ENCODE measurements around the gene PDLIM1. TPM values are rescaled to one million over a fixed set of nuclear protein-coding genes. Genes with fewer than 3 reads are reported as not detected.
A peak's percentile ranks its signal among the peaks of the same experiment; 100 is the strongest.

The PDLIM1 gene
- total and polyA plus RNA-seq, 9 of the 15 experiments (the other 6 are each of a cell fraction or from before 2014, with no cell fraction given) = 19.8 to 164 (median 39.1) TPM

GRCh38 chr10:95278061-95278988, 12.5 kb downstream of the PDLIM1 start:
- ATAC-seq (peak; percentile 28; the same call in 2 of the 3 replicates), DNase-seq (ENCODE audit: extremely low read depth in 1 of 4, low spot score in 3 of 4) (peak in 1 of 4 experiments; percentile 37), FAIRE-seq (peak; percentile 66)
- Histone ChIP-seq H3K27me3 (ENCODE audit: control insufficient read depth in 2 of 2, insufficient read depth in 2 of 2, low read length in 2 of 2) (no peaks in the 10 kb centered on the region), H3K9me3 (replicated peaks; ENCODE audit: control insufficient read depth, insufficient read depth, low read depth, low read length) (no peaks in the 10 kb centered on the region; the same call in 1 of the 2 replicates), H3K4me2 (ENCODE audit: insufficient read depth, low read length) (no peak overlapping the region), H3K9ac (ENCODE audit: insufficient read depth in 1 of 2, low read depth in 2 of 2, low read length in 2 of 2) (peak overlapping the region in 1 of 2 experiments; percentile 76; a peak in 2 of 4 replicates), H3K79me2 (ENCODE audit: control insufficient read depth, insufficient read depth, low read length) (peaks cover 94% of the 10 kb centered on the region), H3K27ac (ENCODE audit: extremely low read depth, low read depth, low read length) (no peak overlapping the region; the same call in 2 of the 3 replicates), H4K20me1 (replicated peaks; ENCODE audit: control insufficient read depth, insufficient read depth, low read length) (peaks cover 15% of the 10 kb centered on the region), H3K9me1 (ENCODE audit: control insufficient read depth, insufficient read depth, low read length) (peaks cover 4% of the 10 kb centered on the region), H2AFZ (ENCODE audit: low read depth, low read length) (no peak overlapping the region), H3K4me1 (replicated peaks in 1 of 2; ENCODE audit: control insufficient read depth in 2 of 2, insufficient read depth in 2 of 2, low read length in 2 of 2) (peaks cover 18 to 36% of the 10 kb centered on the region in 2 experiments), H3K4me3 (no peak overlapping the region), H3K36me3 (ENCODE audit: control insufficient read depth, insufficient read depth, low read length) (no peaks in the 10 kb centered on the region)
- ChIA-PET POLR2A (interaction anchor here (0.7 to 1.8 kb wide), 4 partner anchors 10 to 32 kb away, joined by 3 to 5 read pairs (median 4); no protein-coding TSS in a partner anchor), CTCF (ENCODE audit: low intra/inter-chr PET ratio) (no interaction called here)
- WGBS (ENCODE audit: insufficient coverage, low coverage, missing lambda C conversion rate) = 28% methylated on average over 5 of the region's 6 CpGs
- intact Hi-C loops (cut with micrococcal nuclease) = no loop called here
- BruUV-seq (replicated peaks) = no TSS peak
- in situ Hi-C loops (cut with MboI) = no loop called here
- no peak for TF ChIP-seq SP2 (IDR thresholded peaks at IDR 0.05; ENCODE audit: extremely low read depth, low read depth, low read length, poor library complexity, severe bottlenecking)
- no peak for TF ChIP-seq JUNB (CRISPR knock-in tag; conservative IDR thresholded peaks at IDR 0.05)
- peak; percentile 90 for TF ChIP-seq ZFP36 (IDR thresholded peaks at IDR 0.05; ENCODE audit: low read depth, low read length, partially characterized antibody)
- no peak for TF ChIP-seq CTCFL (IDR thresholded peaks at IDR 0.05; ENCODE audit: borderline replicate concordance, insufficient read depth, low read depth, low read length, poor library complexity, severe bottlenecking)
- TF ChIP-seq SMARCA5 (IDR thresholded peaks at IDR 0.05) = 0 out of 2 replicates have a peak, but pooled peaks have one; percentile 19
- TF ChIP-seq CBFA2T3 (IDR thresholded peaks at IDR 0.05) = peak; percentile 37; the same call in 1 of the 2 replicates
- peak in 1 of 2 experiments; percentile 45; a peak in 1 of 4 replicates for TF ChIP-seq FOXA3 (CRISPR knock-in tag; conservative IDR thresholded peaks at IDR 0.05 in 1 of 2, IDR thresholded peaks at IDR 0.05 in 1 of 2)
- no peak for TF ChIP-seq CHD1 (IDR thresholded peaks at IDR 0.05; ENCODE audit: low read length)

All from K562 (cell line).